Parathyroid adenoma (tissue), 2 donors: ENCODE results near the gene RTTN.

Experiments
- H2AFZ ChIP-seq: fragments of 300-600 bp; sonication (generic); one replicate; pipeline ENCODE4 v1.7.0; 2017; ENCODE audit warnings: antibody characterized with exemption, mild to moderate bottlenecking
- H3K27ac ChIP-seq: fragments of 300-600 bp; sonication (generic); one replicate; pipeline ENCODE4 v1.7.0; 2017
- H3K27me3 ChIP-seq: fragments of 300-600 bp; sonication (generic); one replicate; pipeline ENCODE4 v1.7.0; 2017; ENCODE audit warnings: low read length; ENCODE audit not compliant: control insufficient read depth, insufficient read depth
- H3K36me3 ChIP-seq: fragments of 300-600 bp; sonication (generic); one replicate; pipeline ENCODE4 v1.7.0; 2017; ENCODE audit warnings: low read length; ENCODE audit not compliant: control insufficient read depth, insufficient read depth
- H3K4me1 ChIP-seq: fragments of 300-600 bp; sonication (generic); one replicate; pipeline ENCODE4 v1.7.0; 2017; ENCODE audit warnings: control low read depth
- H3K4me2 ChIP-seq: fragments of 300-600 bp; sonication (generic); one replicate; pipeline ENCODE4 v1.7.0; 2017; ENCODE audit warnings: low read length
- H3K4me3 ChIP-seq: fragments of 300-600 bp; sonication (generic); one replicate; pipeline ENCODE4 v1.7.0; 2017; ENCODE audit warnings: low read depth, low read length
- H3K79me2 ChIP-seq: fragments of 300-600 bp; sonication (generic); one replicate; pipeline ENCODE4 v1.7.0; 2017; ENCODE audit warnings: control low read depth
- H3K9ac ChIP-seq: fragments of 300-600 bp; sonication (generic); one replicate; pipeline ENCODE4 v1.7.0; 2017; ENCODE audit warnings: mild to moderate bottlenecking
- H3K9me3 ChIP-seq: fragments of 300-600 bp; sonication (generic); one replicate; pipeline ENCODE4 v1.7.0; 2017; ENCODE audit warnings: low read length; ENCODE audit not compliant: control insufficient read depth
- TF ChIP-seq, protein P1 (sequence below): fragments of 300-600 bp; sonication (generic); IDR thresholded peaks from one replicate; pipeline ENCODE4 v1.7.0; 2017; ENCODE audit warnings: antibody characterized with exemption, mild to moderate bottlenecking
- donor health status: primary hyperparathyroidism.

Gene RTTN

DNA sequence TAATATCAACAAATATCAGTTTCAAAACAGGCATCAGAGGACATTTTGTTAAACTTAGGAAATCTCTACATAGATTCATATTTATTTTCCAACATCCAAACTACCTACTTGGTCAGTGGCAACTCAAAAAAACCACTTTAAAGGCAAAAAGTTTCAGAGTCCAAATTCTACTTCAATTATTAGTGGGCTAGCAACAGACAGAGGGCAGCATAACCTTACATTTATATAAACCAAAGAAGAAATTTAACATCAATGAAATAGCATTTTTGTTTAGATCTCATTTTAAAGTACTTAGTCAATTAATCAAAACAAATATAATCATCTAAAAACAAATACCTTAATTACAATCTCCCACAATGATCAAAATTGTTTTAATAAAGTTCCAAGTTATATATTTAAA, 33.3 kb downstream of the RTTN start:
- no peak overlapping the region for H3K4me3 ChIP-seq
- TF ChIP-seq, protein P1, sequence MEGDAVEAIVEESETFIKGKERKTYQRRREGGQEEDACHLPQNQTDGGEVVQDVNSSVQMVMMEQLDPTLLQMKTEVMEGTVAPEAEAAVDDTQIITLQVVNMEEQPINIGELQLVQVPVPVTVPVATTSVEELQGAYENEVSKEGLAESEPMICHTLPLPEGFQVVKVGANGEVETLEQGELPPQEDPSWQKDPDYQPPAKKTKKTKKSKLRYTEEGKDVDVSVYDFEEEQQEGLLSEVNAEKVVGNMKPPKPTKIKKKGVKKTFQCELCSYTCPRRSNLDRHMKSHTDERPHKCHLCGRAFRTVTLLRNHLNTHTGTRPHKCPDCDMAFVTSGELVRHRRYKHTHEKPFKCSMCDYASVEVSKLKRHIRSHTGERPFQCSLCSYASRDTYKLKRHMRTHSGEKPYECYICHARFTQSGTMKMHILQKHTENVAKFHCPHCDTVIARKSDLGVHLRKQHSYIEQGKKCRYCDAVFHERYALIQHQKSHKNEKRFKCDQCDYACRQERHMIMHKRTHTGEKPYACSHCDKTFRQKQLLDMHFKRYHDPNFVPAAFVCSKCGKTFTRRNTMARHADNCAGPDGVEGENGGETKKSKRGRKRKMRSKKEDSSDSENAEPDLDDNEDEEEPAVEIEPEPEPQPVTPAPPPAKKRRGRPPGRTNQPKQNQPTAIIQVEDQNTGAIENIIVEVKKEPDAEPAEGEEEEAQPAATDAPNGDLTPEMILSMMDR: no peak
- no peaks in the 10 kb centered on the region for H3K27me3 ChIP-seq
- no peak overlapping the region for H3K4me2 ChIP-seq
- no peaks in the 10 kb centered on the region for H3K9me3 ChIP-seq
- H3K9ac ChIP-seq: no peak overlapping the region
- H3K27ac ChIP-seq: no peak overlapping the region
- no peak overlapping the region for H2AFZ ChIP-seq
- no peaks in the 10 kb centered on the region for H3K36me3 ChIP-seq
- no peaks in the 10 kb centered on the region for H3K79me2 ChIP-seq
- H3K4me1 ChIP-seq: no peaks in the 10 kb centered on the region

DNA sequence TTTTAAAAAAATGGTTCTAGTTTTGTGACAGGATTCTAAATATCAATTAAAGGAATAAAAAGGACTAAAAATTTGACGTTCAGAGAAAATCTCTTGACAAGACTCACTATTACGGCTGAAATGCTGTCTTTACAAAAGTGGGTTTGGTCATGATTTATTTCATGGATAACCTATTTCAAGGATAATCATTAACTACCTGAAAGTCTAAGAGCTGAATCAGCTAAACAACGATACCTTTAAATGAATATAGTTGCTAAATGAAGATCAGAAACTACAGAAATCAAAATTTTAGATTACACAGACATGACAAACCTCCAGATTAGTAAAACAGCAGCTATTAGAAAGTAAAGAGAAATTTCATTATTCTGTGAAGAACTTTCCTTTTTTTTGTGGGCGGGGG, 35.7 kb downstream of the RTTN start:
- Histone ChIP-seq H3K4me1 (no peaks in the 10 kb centered on the region), H3K9ac (no peak overlapping the region), H3K27ac (no peak overlapping the region), H3K79me2 (no peaks in the 10 kb centered on the region), H3K27me3 (no peaks in the 10 kb centered on the region), H3K4me2 (no peak overlapping the region), H3K36me3 (no peaks in the 10 kb centered on the region), H2AFZ (no peak overlapping the region), H3K4me3 (no peak overlapping the region), H3K9me3 (no peaks in the 10 kb centered on the region)
- TF ChIP-seq, protein P1: no peak

DNA sequence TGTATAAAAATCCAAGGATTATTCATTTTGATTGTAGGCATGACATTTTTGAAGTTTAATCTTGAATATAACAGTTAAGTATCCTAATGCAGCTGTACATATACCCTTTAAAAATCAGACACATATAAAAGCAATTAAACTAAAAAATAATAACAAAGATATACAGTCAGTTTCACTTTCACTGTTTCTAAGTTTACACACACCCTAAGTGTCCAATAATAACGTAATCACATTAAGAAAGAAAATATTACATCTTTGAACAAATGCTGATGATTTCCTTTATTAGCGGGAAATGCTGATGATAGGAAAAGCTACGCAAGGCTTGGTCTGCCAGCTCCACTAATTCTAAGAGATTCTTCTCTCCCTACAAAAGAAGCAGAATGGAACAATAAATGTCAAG, 38.8 kb downstream of the RTTN start:
- Histone ChIP-seq H3K9me3 (no peaks in the 10 kb centered on the region), H3K4me2 (no peak overlapping the region), H3K79me2 (no peaks in the 10 kb centered on the region), H2AFZ (no peak overlapping the region), H3K9ac (no peak overlapping the region), H3K27me3 (no peaks in the 10 kb centered on the region), H3K4me3 (no peak overlapping the region), H3K4me1 (no peaks in the 10 kb centered on the region), H3K36me3 (no peaks in the 10 kb centered on the region), H3K27ac (no peak overlapping the region)
- TF ChIP-seq, protein P1: no peak

DNA sequence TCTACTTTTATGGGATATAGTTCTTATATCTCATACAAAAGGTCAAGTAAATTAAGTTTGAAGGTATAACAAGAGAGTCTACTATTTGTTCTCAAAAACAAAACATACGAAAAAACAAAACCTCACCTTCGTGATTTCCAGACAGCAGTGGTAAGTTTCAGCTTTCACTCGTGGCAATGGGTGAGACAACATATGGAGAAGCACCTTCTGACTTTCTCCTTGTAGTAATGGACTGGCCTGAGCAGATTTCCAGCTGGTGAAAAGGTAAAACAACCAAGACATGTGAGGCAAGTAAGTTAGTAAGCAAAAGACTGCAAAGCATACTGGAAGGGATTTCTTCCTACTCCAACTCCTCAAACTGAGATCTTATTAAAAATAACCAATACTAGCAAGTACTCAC, 39.6 kb downstream of the RTTN start:
- Histone ChIP-seq H3K4me2 (no peak overlapping the region), H2AFZ (no peak overlapping the region), H3K4me1 (no peaks in the 10 kb centered on the region), H3K27me3 (no peaks in the 10 kb centered on the region), H3K27ac (no peak overlapping the region), H3K36me3 (no peaks in the 10 kb centered on the region), H3K9me3 (no peaks in the 10 kb centered on the region), H3K9ac (no peak overlapping the region), H3K4me3 (no peak overlapping the region), H3K79me2 (no peaks in the 10 kb centered on the region)
- TF ChIP-seq, protein P1: no peak

DNA sequence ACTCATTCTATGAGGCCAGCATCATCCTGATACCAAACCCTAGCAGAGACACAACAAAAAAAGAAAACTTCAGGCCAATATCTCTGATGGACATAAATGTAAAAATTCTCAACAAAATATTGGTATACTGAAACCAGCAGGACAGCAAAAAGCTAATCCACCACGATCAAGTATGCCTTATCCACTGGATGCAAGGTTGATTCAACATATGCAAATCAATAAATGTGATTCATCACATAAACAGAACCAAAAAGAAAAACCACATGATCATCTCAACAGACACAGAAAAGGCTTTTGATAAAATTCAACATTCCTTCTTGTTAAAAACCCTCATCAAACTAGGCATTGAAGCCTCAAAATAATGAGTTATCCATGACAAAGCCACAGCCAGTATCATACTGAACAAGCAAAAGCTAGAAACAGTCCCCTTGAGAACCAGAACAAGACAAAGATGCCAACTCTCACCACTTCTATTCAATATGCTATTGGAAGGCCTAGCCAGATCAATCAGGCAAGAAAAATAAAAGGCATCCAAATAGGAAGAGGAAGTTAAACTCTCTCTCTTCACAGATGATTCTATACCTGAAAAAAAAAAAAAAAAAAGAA, 45.3 kb downstream of the RTTN start:
- H3K27me3 ChIP-seq: no peaks in the 10 kb centered on the region
- no peak overlapping the region for H3K4me2 ChIP-seq
- H3K4me3 ChIP-seq: no peak overlapping the region
- H3K4me1 ChIP-seq: no peaks in the 10 kb centered on the region
- H3K9me3 ChIP-seq: no peaks in the 10 kb centered on the region
- H3K27ac ChIP-seq: no peak overlapping the region
- no peak overlapping the region for H3K9ac ChIP-seq
- TF ChIP-seq, protein P1: no peak
- peaks cover 2% of the 10 kb centered on the region for H3K79me2 ChIP-seq
- H3K36me3 ChIP-seq: no peaks in the 10 kb centered on the region
- H2AFZ ChIP-seq: no peak overlapping the region
